Measurements from ENCODE around the gene MKNK1.

The MKNK1 gene

DNA sequence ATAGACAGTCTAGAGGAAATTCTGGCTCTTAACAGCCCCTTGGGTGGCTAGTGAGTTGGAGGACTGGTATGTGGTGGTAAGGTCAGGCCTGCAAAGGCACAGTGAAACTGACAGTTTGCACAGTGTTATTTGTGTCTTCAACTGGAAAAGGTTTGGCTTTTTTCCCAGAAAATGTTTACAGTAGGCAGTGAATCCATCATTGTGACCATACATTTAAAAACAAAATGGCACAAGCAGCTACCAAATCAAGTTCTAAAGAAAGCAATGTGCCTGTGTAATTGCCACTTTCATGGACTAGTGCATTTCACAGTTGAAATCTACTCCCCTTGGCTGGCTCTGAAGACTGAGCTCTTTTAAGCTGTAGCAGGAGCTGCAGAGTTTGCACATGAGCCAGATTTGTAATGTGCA, 39.3 kb upstream of the MKNK1 start (continued):
- TF ChIP-seq MZF1 (tag by site-specific recombination; IDR thresholded peaks at IDR 0.05; ENCODE audit: borderline replicate concordance) (peak; percentile 93), ZNF561 (tag by site-specific recombination; IDR thresholded peaks at IDR 0.05; ENCODE audit: borderline replicate concordance) (peak; percentile 88), ZFHX2 (tag by site-specific recombination; conservative IDR thresholded peaks at IDR 0.05) (no peak), YY1 (tag by site-specific recombination; IDR thresholded peaks at IDR 0.05) (peak; percentile 69), ZNF48 (tag by site-specific recombination; IDR thresholded peaks at IDR 0.05) (no peak), KLF1 (tag by site-specific recombination; IDR thresholded peaks at IDR 0.05) (no peak), ZNF830 (tag by site-specific recombination; IDR thresholded peaks at IDR 0.05; ENCODE audit: low read depth) (no peak), FEZF1 (tag by site-specific recombination; IDR thresholded peaks at IDR 0.05) (peak; percentile 100), ZNF610 (tag by site-specific recombination; IDR thresholded peaks at IDR 0.05; ENCODE audit: borderline replicate concordance) (0 out of 2 replicates have a peak, but pooled peaks have one; percentile 75), ZNF596 (tag by site-specific recombination; IDR thresholded peaks at IDR 0.05) (peak; percentile 59; the same call in 1 of the 2 replicates), ZNF558 (tag by site-specific recombination; IDR thresholded peaks at IDR 0.05) (peak; percentile 26; the same call in 1 of the 2 replicates), ZNF341 (tag by site-specific recombination; IDR thresholded peaks at IDR 0.05; ENCODE audit: low read depth) (0 out of 2 replicates have a peak, but pooled peaks have one; percentile 20)
- TF ChIP-seq, protein P1, sequence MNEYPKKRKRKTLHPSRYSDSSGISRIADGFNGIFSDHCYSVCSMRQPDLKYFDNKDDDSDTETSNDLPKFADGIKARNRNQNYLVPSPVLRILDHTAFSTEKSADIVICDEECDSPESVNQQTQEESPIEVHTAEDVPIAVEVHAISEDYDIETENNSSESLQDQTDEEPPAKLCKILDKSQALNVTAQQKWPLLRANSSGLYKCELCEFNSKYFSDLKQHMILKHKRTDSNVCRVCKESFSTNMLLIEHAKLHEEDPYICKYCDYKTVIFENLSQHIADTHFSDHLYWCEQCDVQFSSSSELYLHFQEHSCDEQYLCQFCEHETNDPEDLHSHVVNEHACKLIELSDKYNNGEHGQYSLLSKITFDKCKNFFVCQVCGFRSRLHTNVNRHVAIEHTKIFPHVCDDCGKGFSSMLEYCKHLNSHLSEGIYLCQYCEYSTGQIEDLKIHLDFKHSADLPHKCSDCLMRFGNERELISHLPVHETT (tag by site-specific recombination; IDR thresholded peaks at IDR 0.05) = 0 out of 2 replicates have a peak, but pooled peaks have one; percentile 22
- TF ChIP-seq, protein P2, sequence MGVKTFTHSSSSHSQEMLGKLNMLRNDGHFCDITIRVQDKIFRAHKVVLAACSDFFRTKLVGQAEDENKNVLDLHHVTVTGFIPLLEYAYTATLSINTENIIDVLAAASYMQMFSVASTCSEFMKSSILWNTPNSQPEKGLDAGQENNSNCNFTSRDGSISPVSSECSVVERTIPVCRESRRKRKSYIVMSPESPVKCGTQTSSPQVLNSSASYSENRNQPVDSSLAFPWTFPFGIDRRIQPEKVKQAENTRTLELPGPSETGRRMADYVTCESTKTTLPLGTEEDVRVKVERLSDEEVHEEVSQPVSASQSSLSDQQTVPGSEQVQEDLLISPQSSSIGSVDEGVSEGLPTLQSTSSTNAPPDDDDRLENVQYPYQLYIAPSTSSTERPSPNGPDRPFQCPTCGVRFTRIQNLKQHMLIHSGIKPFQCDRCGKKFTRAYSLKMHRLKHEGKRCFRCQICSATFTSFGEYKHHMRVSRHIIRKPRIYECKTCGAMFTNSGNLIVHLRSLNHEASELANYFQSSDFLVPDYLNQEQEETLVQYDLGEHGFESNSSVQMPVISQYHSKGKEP (tag by site-specific recombination; IDR thresholded peaks at IDR 0.05) = peak; percentile 99
- TF ChIP-seq, protein P3, sequence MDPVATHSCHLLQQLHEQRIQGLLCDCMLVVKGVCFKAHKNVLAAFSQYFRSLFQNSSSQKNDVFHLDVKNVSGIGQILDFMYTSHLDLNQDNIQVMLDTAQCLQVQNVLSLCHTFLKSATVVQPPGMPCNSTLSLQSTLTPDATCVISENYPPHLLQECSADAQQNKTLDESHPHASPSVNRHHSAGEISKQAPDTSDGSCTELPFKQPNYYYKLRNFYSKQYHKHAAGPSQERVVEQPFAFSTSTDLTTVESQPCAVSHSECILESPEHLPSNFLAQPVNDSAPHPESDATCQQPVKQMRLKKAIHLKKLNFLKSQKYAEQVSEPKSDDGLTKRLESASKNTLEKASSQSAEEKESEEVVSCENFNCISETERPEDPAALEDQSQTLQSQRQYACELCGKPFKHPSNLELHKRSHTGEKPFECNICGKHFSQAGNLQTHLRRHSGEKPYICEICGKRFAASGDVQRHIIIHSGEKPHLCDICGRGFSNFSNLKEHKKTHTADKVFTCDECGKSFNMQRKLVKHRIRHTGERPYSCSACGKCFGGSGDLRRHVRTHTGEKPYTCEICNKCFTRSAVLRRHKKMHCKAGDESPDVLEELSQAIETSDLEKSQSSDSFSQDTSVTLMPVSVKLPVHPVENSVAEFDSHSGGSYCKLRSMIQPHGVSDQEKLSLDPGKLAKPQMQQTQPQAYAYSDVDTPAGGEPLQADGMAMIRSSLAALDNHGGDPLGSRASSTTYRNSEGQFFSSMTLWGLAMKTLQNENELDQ (tag by site-specific recombination; IDR thresholded peaks at IDR 0.05; ENCODE audit: low read depth) = no peak
- TF ChIP-seq, protein P4, sequence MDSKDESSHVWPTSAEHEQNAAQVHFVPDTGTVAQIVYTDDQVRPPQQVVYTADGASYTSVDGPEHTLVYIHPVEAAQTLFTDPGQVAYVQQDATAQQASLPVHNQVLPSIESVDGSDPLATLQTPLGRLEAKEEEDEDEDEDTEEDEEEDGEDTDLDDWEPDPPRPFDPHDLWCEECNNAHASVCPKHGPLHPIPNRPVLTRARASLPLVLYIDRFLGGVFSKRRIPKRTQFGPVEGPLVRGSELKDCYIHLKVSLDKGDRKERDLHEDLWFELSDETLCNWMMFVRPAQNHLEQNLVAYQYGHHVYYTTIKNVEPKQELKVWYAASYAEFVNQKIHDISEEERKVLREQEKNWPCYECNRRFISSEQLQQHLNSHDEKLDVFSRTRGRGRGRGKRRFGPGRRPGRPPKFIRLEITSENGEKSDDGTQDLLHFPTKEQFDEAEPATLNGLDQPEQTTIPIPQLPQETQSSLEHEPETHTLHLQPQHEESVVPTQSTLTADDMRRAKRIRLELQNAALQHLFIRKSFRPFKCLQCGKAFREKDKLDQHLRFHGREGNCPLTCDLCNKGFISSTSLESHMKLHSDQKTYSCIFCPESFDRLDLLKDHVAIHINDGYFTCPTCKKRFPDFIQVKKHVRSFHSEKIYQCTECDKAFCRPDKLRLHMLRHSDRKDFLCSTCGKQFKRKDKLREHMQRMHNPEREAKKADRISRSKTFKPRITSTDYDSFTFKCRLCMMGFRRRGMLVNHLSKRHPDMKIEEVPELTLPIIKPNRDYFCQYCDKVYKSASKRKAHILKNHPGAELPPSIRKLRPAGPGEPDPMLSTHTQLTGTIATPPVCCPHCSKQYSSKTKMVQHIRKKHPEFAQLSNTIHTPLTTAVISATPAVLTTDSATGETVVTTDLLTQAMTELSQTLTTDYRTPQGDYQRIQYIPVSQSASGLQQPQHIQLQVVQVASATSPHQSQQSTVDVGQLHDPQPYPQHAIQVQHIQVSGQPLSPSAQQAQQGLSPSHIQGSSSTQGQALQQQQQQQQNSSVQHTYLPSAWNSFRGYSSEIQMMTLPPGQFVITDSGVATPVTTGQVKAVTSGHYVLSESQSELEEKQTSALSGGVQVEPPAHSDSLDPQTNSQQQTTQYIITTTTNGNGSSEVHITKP (tag by site-specific recombination; IDR thresholded peaks at IDR 0.05) = peak; percentile 80
- TF ChIP-seq, protein P5, sequence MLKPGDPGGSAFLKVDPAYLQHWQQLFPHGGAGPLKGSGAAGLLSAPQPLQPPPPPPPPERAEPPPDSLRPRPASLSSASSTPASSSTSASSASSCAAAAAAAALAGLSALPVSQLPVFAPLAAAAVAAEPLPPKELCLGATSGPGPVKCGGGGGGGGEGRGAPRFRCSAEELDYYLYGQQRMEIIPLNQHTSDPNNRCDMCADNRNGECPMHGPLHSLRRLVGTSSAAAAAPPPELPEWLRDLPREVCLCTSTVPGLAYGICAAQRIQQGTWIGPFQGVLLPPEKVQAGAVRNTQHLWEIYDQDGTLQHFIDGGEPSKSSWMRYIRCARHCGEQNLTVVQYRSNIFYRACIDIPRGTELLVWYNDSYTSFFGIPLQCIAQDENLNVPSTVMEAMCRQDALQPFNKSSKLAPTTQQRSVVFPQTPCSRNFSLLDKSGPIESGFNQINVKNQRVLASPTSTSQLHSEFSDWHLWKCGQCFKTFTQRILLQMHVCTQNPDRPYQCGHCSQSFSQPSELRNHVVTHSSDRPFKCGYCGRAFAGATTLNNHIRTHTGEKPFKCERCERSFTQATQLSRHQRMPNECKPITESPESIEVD (tag by site-specific recombination; IDR thresholded peaks at IDR 0.05) = peak; percentile 99
- TF ChIP-seq, protein P6, sequence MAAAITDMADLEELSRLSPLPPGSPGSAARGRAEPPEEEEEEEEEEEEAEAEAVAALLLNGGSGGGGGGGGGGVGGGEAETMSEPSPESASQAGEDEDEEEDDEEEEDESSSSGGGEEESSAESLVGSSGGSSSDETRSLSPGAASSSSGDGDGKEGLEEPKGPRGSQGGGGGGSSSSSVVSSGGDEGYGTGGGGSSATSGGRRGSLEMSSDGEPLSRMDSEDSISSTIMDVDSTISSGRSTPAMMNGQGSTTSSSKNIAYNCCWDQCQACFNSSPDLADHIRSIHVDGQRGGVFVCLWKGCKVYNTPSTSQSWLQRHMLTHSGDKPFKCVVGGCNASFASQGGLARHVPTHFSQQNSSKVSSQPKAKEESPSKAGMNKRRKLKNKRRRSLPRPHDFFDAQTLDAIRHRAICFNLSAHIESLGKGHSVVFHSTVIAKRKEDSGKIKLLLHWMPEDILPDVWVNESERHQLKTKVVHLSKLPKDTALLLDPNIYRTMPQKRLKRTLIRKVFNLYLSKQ (tag by site-specific recombination; IDR thresholded peaks at IDR 0.05; ENCODE audit: borderline replicate concordance) = no peak

Measured in HEK293 (cell line).